ENCODE measurements around the gene CDC14B.
A peak's percentile ranks its signal among the peaks of the same experiment; 100 is the strongest.

CDC14B gene

GRCh38 chr9:96566498-96567202 is 53.0 kb downstream of the CDC14B start:
- peak overlapping the region; percentile 96 for H3K4me2 ChIP-seq (ENCODE audit: low read length)
- H3K36me3 ChIP-seq (ENCODE audit: control insufficient read depth, low read length) = no peaks in the 10 kb centered on the region
- TF ChIP-seq EZH2phosphoT487 (IDR thresholded peaks at IDR 0.05; ENCODE audit: borderline replicate concordance, low read length) (no peak), CTCF (IDR thresholded peaks at IDR 0.05; ENCODE audit: low read depth, low read length, poor library complexity, severe bottlenecking) (peak; percentile 75)
- no peaks in the 10 kb centered on the region for H3F3A ChIP-seq (ENCODE audit: control insufficient read depth, insufficient read depth)
- no peak overlapping the region for H3K27ac ChIP-seq (ENCODE audit: low read depth, low read length)
- no peaks in the 10 kb centered on the region for H3K9me2 ChIP-seq (replicated peaks; ENCODE audit: control insufficient read depth, low read length)
- H3K4me1 ChIP-seq (ENCODE audit: control insufficient read depth, low read length) = peaks cover 13% of the 10 kb centered on the region
- peaks cover 32% of the 10 kb centered on the region for H3K27me3 ChIP-seq (ENCODE audit: control insufficient read depth, low read length)
- peak overlapping the region; percentile 84 for H3K4me3 ChIP-seq (ENCODE audit: low read length)
- H3K9me3 ChIP-seq (ENCODE audit: control insufficient read depth, insufficient read depth, low read length) = no peaks in the 10 kb centered on the region
- H4K20me1 ChIP-seq (ENCODE audit: control insufficient read depth, insufficient read depth, low read depth, low read length) = no peaks in the 10 kb centered on the region
- no peaks in the 10 kb centered on the region for H3K79me2 ChIP-seq (ENCODE audit: control insufficient read depth, low read length)

GRCh38 chr9:96565671-96566497 is 53.8 kb downstream of the CDC14B start:
- H3K79me2 ChIP-seq (ENCODE audit: control insufficient read depth, low read length) = no peaks in the 10 kb centered on the region
- TF ChIP-seq EZH2phosphoT487 (IDR thresholded peaks at IDR 0.05; ENCODE audit: borderline replicate concordance, low read length) (no peak), CTCF (IDR thresholded peaks at IDR 0.05; ENCODE audit: low read depth, low read length, poor library complexity, severe bottlenecking) (no peak)
- H3K4me2 ChIP-seq (ENCODE audit: low read length) = peak overlapping the region; percentile 96
- peaks cover 13% of the 10 kb centered on the region for H3K4me1 ChIP-seq (ENCODE audit: control insufficient read depth, low read length)
- H3K9me2 ChIP-seq (replicated peaks; ENCODE audit: control insufficient read depth, low read length) = no peaks in the 10 kb centered on the region
- no peaks in the 10 kb centered on the region for H3F3A ChIP-seq (ENCODE audit: control insufficient read depth, insufficient read depth)
- H3K27me3 ChIP-seq (ENCODE audit: control insufficient read depth, low read length) = peaks cover 32% of the 10 kb centered on the region
- H3K36me3 ChIP-seq (ENCODE audit: control insufficient read depth, low read length) = no peaks in the 10 kb centered on the region
- H3K9me3 ChIP-seq (ENCODE audit: control insufficient read depth, insufficient read depth, low read length) = no peaks in the 10 kb centered on the region
- no peak overlapping the region for H3K27ac ChIP-seq (ENCODE audit: low read depth, low read length)
- peak overlapping the region; percentile 84 for H3K4me3 ChIP-seq (ENCODE audit: low read length)
- H4K20me1 ChIP-seq (ENCODE audit: control insufficient read depth, insufficient read depth, low read depth, low read length) = no peaks in the 10 kb centered on the region

GRCh38 chr9:96564217-96564616 is 55.4 kb downstream of the CDC14B start:
- no peak for TF ChIP-seq CTCF (IDR thresholded peaks at IDR 0.05; ENCODE audit: low read depth, low read length, poor library complexity, severe bottlenecking)
- no peak for TF ChIP-seq EZH2phosphoT487 (IDR thresholded peaks at IDR 0.05; ENCODE audit: borderline replicate concordance, low read length)
- H3K4me2 ChIP-seq (ENCODE audit: low read length) = no peak overlapping the region
- peaks cover 32% of the 10 kb centered on the region for H3K27me3 ChIP-seq (ENCODE audit: control insufficient read depth, low read length)
- no peaks in the 10 kb centered on the region for H3K36me3 ChIP-seq (ENCODE audit: control insufficient read depth, low read length)
- no peaks in the 10 kb centered on the region for H3K9me2 ChIP-seq (replicated peaks; ENCODE audit: control insufficient read depth, low read length)
- no peaks in the 10 kb centered on the region for H3F3A ChIP-seq (ENCODE audit: control insufficient read depth, insufficient read depth)
- H4K20me1 ChIP-seq (ENCODE audit: control insufficient read depth, insufficient read depth, low read depth, low read length) = no peaks in the 10 kb centered on the region
- H3K4me3 ChIP-seq (ENCODE audit: low read length) = no peak overlapping the region
- H3K9me3 ChIP-seq (ENCODE audit: control insufficient read depth, insufficient read depth, low read length) = no peaks in the 10 kb centered on the region
- H3K27ac ChIP-seq (ENCODE audit: low read depth, low read length) = no peak overlapping the region
- H3K79me2 ChIP-seq (ENCODE audit: control insufficient read depth, low read length) = no peaks in the 10 kb centered on the region
- peaks cover 13% of the 10 kb centered on the region for H3K4me1 ChIP-seq (ENCODE audit: control insufficient read depth, low read length)
